Measurements from ENCODE around the gene SYT9. TPM values are rescaled to one million over a fixed set of nuclear protein-coding genes. Genes with fewer than 3 reads are reported as not detected.

The SYT9 gene
- total and polyA plus RNA-seq, 2 of the 4 experiments (the other 2 are of a cell fraction), result not detected

GRCh38 chr11:7364660-7365059, 113.0 kb downstream of the SYT9 start:
- Histone ChIP-seq H2AK9ac (replicated peaks; ENCODE audit: low read depth, low read length, poor library complexity) (no peak overlapping the region), H2BK15ac (ENCODE audit: low read depth, low read length) (no peak overlapping the region), H3K4me3 (ENCODE audit: insufficient read depth, low read depth, low read length) (no peak overlapping the region), H3K56ac (ENCODE audit: extremely low read depth, insufficient read depth, low read length) (no peak overlapping the region), H2BK5ac (ENCODE audit: low read depth, low read length, poor library complexity, severe bottlenecking) (no peak overlapping the region), H2AFZ (replicated peaks; ENCODE audit: low read length, poor library complexity) (no peak overlapping the region), H3K9me3 (ENCODE audit: control insufficient read depth, insufficient read depth, low read length) (no peaks in the 10 kb centered on the region), H3K27me3 (ENCODE audit: control insufficient read depth, insufficient read depth, low read length) (no peaks in the 10 kb centered on the region), H2BK120ac (ENCODE audit: low read depth, low read length) (no peak overlapping the region), H3K4me1 (ENCODE audit: control insufficient read depth, insufficient read depth, low read length) (no peaks in the 10 kb centered on the region), H4K8ac (ENCODE audit: low read depth in 2 of 2, low read length in 2 of 2) (no peak overlapping the region), H3K79me1 (ENCODE audit: low read depth in 1 of 2, low read length in 2 of 2) (no peaks in the 10 kb centered on the region), H2AK5ac (ENCODE audit: low read depth, low read length) (no peak overlapping the region), H4K20me1 (ENCODE audit: insufficient read depth, low read length) (no peaks in the 10 kb centered on the region), H3K36me3 (ENCODE audit: control insufficient read depth, insufficient read depth, low read length) (no peaks in the 10 kb centered on the region), H3K4me2 (ENCODE audit: low read depth, low read length) (no peak overlapping the region), H3K14ac (replicated peaks; ENCODE audit: low read depth, low read length) (no peak overlapping the region), H3K9me1 (ENCODE audit: insufficient read depth, low read length) (no peaks in the 10 kb centered on the region), H2BK20ac (ENCODE audit: low read depth, low read length) (no peak overlapping the region), H3K27ac (ENCODE audit: insufficient read depth, low read length) (no peak overlapping the region), H3K4ac (ENCODE audit: low read depth, low read length) (no peak overlapping the region), H3K18ac (ENCODE audit: low read depth, low read length) (no peak overlapping the region), H4K91ac (ENCODE audit: insufficient read depth, low read depth, low read length) (no peak overlapping the region), H3K23ac (ENCODE audit: low read depth, low read length) (no peak overlapping the region), H4K5ac (ENCODE audit: low read depth, low read length) (no peak overlapping the region), H3K9ac (ENCODE audit: low read depth, low read length) (no peak overlapping the region)
- no peak for DNase-seq
- no TSS peak for BruUV-seq (replicated peaks)
- intact Hi-C loops (cut with micrococcal nuclease), result no loop called here
- in situ Hi-C loops (cut with MboI; ENCODE audit: low sequenced_read_pairs), result no loop called here
- dilution Hi-C loops (cut with HindIII; ENCODE audit: low sequenced_read_pairs, unreplicated experiment), result no loop called here
- ChIA-PET POLR2A (ENCODE audit: unreplicated experiment) (no interaction called here), CTCF (no interaction called here)
- ATAC-seq (ENCODE audit: low read depth), result no peak
- TF ChIP-seq NFE2L2 (IDR thresholded peaks at IDR 0.05; ENCODE audit: low read depth, low read length) (no peak), MAZ (IDR thresholded peaks at IDR 0.05; ENCODE audit: borderline replicate concordance, low read depth, low read length) (no peak), RFX5 (IDR thresholded peaks at IDR 0.05; ENCODE audit: low read depth, low read length) (no peak), CEBPB (IDR thresholded peaks at IDR 0.05; ENCODE audit: low read depth, low read length) (no peak), SMC3 (IDR thresholded peaks at IDR 0.05; ENCODE audit: low read depth, low read length) (no peak), RAD21 (IDR thresholded peaks at IDR 0.05; ENCODE audit: low read length) (no peak)
- TF ChIP-seq, protein P1, sequence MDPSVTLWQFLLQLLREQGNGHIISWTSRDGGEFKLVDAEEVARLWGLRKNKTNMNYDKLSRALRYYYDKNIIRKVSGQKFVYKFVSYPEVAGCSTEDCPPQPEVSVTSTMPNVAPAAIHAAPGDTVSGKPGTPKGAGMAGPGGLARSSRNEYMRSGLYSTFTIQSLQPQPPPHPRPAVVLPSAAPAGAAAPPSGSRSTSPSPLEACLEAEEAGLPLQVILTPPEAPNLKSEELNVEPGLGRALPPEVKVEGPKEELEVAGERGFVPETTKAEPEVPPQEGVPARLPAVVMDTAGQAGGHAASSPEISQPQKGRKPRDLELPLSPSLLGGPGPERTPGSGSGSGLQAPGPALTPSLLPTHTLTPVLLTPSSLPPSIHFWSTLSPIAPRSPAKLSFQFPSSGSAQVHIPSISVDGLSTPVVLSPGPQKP (IDR thresholded peaks at IDR 0.05; ENCODE audit: borderline replicate concordance, low read depth, low read length), result no peak
- WGBS, 2 experiments (ENCODE audit: extremely low coverage in 2 of 2, insufficient read length in 1 of 2), result no CpG with 5 or more reads among the region's 1 CpG
